Loucy (cell line): Measurements from ENCODE around the gene TTLL1.

Source experiments
- CTCF ChIP-seq: fragments of 200-600 bp; sonication (generic); conservative IDR thresholded peaks from 2 replicates; pipeline ENCODE4 v1.5.1; 2014; ENCODE audit warnings: mild to moderate bottlenecking, antibody characterized with exemption, low read length
- EZH2phosphoT487 ChIP-seq: fragments of 200-600 bp; IDR thresholded peaks from 2 replicates; pipeline ENCODE4 v1.6.1; 2018; ENCODE audit warnings: antibody characterized with exemption, mild to moderate bottlenecking, moderate library complexity, borderline replicate concordance

- TF ChIP-seq CTCF (no peak), EZH2phosphoT487 (no peak)
Observed at GRCh38 chr22:43134553-43134952, 45.4 kb upstream of the TTLL1 start.
